Measurements from ENCODE around the gene CHST14.

The CHST14 gene

DNA sequence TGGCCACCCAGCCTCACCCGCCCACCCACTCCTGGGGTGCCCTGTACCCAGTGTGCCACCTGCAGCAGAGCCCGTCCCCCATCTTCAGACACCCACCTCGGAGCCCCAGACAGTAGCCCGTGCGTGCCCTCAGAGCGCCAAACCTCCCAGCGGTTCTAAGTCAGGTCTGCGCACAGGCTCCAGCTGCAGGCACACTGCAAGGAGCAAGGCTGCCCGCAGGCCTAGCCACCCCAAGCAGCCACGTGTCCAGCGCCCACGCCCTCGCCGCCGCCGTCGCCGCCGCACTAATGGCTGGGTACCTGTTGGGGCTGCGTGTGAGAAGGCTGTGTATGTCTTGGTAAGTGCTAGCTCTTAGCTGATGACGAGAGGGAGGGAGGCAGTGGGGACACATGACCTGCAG is 8.8 kb upstream of the CHST14 start:
- no peak for DNase-seq (ENCODE audit: low spot score)

DNA sequence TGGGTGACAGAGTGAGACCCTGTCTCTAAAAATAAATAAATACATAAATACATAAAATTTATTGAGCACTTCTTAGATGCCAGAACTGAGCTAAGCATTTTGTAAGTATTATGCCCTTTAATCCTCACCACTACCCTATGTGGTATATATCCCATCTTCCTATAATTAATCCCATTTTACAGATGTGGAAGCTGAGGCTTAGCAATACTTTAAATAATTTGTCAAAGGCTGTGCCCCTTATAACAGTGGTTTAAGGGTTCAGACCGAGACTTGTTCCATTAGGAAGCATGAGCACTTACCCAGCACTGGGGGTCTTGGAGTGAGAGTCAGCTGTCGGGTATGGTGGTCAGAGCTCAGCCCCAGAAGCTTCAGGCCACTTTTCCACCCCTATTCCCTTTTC is 7.5 kb upstream of the CHST14 start:
- no peak for DNase-seq (ENCODE audit: low spot score)

DNA sequence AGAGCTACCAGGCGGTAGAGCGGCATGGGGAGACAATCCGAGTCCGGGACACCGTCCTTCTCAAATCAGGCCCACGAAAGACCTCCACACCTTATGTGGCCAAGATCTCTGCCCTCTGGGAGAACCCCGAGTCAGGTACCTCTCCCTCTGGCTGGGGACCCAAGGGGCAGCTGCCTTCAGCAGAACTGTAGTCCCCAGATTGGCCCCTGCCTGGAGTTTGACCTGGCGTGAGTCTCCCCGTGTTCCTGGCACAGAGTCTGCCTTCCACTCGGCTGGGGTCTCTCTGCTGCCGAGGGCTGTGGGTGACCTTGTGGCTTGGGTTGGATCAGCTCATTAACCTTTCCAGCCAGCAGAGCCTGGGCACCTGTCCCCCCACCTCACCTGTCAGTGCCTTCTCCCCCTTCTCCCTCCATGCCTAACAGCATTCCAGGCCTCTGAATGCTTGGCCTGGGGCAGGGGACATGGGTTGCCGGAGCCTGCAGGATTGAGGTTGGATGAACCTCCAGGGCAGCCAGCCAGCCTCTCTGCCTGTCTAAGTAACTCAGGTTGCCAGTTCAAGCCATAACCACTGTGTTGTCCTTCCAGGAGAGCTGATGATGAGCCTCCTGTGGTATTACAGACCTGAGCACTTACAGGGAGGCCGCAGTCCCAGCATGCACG is 6.8 kb upstream of the CHST14 start:
- no peak for DNase-seq (ENCODE audit: low spot score)

DNA sequence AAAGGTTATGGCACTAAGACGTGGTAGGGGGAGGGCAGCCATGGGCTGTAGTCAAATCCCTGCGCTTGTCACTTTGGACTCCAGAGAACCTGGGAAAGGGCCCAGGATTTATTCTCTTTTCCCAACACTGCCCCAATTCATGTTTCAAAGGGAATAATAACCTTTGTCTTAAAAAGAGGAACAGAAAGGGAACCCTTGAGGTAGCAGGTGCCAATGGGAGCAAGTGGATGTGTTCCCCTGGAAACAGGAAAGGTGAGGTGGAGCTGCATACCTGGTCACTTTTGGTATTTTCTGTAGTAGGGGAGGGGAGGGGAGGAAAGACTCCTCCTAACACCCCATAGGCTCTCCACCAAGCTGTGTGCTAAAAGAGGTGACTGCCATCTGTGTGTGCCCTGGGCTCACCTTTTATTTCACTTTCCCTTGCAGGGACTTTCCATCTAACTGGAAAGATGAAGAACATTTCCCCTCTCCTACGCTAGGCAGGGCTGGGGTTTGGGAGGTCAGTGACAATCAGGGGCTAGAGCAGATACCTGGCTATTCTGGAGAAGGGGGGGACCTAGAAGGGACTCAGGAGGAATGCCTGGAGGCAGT is 6.1 kb upstream of the CHST14 start:
- DNase-seq (ENCODE audit: low spot score) = no peak

DNA sequence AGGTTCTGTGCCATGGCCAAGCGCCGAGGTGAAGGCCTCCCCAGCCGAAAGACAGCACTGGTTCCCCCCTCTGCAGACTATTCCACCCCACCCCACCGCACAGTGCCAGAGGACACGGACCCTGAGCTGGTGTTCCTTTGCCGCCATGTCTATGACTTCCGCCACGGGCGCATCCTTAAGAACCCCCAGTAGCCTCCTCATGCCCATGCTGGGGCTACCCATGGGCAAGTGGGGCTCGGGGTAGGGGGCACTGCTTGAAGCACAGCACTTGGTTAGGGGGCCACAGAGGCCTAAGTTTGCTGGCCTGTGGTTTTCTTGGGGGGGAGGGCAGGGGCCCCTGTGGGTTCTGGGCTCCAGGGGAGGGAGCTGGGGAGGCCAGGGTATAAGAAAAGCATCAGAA is 4.8 kb upstream of the CHST14 start:
- no peak for DNase-seq (ENCODE audit: low spot score)

DNA sequence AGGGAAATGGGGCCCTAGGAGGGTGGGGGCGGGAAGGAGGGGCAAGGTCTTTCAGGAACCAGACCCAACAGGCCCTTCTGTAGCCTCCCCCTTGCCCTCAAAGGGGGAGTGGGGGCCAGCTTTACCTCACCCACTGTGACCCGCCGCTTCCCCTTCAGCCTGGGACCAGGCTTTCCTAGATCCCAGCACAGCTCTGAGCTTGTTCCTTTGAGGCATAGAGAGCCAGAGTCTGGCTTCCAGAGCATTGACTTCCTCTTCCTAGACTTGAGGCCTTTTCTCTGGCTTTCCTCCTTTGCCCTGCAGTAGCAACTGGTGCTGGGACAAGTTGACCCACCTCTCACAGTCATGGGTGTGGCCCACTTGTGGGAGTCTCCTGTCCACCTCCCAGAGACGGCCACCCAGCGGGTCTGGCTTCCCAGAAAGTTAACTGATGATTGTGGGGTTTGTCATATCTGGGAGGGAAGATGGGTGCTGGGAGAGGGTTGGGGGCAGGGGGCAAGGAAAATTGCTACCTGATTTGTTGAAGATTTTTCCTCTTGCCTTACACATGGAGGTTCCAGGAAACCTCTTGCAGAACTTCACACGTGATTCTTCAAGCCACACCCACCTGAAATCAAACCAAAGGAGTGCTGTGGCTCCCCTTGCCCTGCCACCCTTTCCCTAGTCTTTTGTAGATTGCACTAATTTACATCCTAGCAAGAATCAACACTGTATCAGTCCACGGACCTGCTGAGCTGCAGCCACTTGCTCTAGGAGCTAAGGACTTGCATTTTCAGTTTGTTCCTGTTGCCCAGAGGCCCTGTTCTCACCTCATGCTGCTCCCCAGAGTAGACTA is 4.1 kb upstream of the CHST14 start:
- DNase-seq (ENCODE audit: low spot score) = no peak

DNA sequence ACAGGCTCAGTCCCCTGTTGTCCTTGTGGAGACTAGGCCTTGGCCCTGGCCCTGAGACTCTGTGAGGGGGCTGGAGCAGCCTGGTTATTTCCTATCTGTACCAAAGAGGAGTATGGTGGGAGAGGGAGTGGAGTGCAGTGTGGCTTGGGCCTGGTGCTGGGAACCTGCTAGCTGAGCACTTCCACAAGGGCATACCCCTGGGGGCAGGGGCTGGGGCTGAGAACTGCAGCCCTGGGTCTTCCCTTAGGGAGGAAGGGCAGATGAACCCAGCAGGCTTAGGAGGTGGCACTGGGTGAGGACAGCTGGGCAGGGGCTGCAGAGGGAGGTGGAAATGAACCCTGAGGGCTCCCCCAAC is 3.5 kb upstream of the CHST14 start:
- DNase-seq (ENCODE audit: low spot score) = no peak

DNA sequence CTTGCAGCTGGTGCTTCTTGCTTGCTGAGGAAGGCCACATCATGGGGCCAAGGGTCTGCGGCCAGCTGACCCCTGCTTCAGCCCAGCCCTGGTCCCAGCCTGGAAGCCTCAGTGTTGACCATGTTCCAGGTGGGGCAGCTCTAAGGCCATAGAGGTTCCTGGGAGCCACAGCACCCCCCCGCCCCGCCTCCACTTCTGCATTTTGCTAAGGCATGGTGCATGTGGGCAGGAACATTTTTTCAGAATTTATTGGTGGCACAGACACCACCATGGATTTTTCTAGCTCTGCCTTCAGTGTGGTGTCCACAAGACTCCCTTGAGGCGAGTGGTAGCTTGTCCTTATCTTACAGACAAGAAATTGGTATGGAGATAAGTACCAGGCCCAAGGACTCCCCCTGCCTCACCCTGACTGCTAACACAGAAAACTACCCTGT is 1.9 kb upstream of the CHST14 start:
- no peak for DNase-seq (ENCODE audit: low spot score)

DNA sequence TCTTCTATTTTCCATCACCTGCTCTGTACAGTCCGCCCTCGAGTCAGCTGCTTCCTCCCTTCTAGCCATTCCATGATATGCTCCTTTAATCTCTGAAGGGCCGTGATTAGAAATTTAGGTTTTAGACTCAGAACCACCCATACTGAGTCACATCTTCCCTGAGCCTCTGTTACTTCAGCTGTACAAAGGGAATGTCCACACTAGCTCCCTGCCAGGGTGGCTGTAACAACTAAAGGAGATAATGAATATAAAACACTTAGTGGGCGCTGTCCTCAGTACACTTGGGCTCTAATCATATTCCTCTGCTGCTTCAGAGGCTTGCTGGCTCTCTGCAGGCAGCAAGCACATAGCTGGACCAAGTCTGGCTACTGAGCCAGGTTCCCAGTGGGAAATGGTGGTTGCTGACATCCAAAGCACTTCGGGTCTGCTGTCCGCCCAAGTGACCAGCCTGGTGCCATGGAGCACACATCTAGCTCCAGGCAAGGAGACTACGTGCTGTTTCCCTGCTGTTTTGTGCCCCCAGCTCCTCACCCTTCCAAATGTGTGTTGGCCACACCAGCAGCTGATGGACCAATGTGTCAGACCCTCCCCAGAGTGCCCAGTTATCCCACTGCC is 901 bp upstream of the CHST14 start:
- no peak for DNase-seq (ENCODE audit: low spot score)

DNA sequence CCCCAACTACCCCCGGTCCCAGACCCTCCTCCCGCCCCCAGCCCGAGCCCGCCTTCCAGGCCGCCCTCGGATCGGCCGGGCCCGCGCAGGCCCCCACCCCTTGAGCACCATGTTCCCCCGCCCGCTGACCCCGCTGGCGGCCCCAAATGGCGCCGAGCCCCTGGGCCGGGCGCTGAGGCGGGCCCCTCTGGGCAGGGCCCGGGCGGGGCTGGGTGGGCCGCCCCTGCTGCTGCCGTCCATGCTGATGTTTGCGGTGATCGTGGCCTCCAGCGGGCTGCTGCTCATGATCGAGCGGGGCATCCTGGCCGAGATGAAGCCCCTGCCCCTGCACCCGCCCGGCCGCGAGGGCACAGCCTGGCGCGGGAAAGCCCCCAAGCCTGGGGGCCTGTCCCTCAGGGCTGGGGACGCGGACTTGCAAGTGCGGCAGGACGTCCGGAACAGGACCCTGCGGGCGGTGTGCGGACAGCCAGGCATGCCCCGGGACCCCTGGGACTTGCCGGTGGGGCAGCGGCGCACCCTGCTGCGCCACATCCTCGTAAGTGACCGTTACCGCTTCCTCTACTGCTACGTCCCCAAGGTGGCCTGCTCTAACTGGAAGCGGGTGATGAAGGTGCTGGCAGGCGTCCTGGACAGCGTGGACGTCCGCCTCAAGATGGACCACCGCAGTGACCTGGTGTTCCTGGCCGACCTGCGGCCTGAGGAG is 472 bp downstream of the CHST14 start:
- no peak for DNase-seq (ENCODE audit: low spot score)

DNA sequence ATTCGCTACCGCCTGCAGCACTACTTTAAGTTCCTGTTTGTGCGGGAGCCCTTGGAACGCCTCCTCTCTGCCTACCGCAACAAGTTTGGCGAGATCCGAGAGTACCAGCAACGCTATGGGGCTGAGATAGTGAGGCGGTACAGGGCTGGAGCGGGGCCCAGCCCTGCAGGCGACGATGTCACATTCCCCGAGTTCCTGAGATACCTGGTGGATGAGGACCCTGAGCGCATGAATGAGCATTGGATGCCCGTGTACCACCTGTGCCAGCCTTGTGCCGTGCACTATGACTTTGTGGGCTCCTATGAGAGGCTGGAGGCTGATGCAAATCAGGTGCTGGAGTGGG is 995 bp downstream of the CHST14 start:
- peak; percentile 91 for DNase-seq (ENCODE audit: low spot score)

DNA sequence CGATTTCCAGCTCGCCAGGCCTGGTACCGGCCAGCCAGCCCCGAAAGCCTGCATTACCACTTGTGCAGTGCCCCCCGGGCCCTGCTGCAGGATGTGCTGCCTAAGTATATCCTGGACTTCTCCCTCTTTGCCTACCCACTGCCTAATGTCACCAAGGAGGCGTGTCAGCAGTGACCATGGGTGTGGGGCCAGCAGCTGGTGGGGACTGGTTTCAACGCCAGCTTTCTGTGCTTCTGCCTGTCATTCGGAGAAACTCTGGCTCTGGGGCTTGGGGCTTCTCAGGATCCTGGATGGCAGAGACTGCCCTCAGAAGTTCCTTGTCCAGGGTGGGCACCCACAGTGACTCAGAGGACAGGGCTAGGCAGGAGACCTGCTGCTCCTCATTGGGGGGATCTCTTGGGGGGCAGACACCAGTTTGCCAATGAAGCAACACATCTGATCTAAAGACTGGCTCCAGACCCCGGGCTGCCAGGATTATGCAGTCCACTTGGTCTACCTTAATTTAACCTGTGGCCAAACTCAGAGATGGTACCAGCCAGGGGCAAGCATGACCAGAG is 1.5 kb downstream of the CHST14 start:
- no peak for DNase-seq (ENCODE audit: low spot score)

DNA sequence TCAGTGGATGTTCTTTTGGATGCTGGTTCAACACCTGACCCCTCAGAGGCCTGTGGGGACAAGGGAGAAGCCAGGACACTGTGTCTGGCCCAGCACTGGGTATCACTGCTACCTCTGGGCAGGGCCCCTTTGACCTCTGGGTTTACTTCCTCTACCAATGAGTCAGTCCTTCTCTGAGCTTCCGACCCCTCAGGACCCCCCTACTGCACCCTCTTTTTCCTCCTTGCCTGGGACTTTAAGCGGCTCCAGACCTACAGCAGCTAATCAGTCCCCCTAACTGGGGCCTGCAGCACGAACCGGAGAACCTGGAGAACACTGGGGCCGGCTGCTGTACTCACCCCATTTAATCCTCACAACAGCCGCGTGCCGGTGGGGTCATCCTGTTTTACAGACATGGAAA is 3.8 kb downstream of the CHST14 start:
- DNase-seq (ENCODE audit: low spot score) = no peak

DNA sequence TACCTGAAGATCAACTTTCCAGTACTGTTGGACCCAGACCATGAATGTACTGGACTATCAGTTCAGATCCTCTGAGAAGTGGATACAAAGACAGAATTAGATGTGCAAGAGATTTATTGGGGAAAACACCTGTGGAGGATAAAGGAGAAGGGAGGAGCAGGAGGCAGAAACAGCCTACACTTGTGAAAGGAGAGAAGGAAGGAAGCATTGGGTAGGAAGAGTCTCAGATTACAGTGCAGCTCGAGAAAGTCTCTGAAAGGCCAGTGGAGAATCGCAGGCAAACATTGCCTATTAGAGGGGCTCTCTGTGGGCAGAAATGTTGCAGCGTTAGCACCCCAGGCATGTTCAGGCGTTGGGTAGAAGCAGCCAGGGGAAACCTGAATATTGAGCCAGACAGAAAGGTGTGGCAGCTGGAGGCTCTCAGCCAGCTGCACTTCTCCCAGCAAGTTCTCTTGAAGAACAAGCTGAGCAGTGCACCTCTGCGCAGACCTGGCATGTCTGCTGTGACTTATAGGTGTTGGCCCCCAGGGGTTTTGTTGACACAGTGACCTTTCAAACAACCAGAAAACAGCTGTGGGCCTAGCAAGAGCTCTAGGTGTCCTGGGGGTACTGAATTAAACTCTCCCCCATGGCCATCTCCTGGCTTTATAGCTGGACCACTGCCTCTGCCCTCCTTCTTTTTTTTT is 7.0 kb downstream of the CHST14 start:
- DNase-seq (ENCODE audit: low spot score) = no peak

DNA sequence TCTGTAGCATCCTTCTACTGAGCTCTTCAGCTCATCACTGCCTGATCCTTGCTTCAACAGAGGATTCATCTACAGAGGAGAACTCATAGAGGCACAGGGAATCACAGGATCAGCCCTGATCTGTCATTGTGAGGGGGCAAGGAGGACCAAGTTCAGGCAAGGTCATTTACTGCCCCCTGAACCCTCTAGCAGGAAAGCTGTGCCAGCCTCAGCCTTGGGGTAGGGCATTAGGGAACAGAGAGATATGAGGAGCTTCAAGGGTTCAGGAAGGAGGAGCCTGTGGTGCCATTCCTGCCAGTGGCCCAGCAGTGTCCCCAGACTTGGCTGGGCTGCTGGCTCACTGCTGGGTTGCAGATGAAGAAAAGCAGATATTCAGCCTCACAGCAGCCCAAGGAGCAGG is 8.2 kb downstream of the CHST14 start:
- DNase-seq (ENCODE audit: low spot score) = no peak

DNA sequence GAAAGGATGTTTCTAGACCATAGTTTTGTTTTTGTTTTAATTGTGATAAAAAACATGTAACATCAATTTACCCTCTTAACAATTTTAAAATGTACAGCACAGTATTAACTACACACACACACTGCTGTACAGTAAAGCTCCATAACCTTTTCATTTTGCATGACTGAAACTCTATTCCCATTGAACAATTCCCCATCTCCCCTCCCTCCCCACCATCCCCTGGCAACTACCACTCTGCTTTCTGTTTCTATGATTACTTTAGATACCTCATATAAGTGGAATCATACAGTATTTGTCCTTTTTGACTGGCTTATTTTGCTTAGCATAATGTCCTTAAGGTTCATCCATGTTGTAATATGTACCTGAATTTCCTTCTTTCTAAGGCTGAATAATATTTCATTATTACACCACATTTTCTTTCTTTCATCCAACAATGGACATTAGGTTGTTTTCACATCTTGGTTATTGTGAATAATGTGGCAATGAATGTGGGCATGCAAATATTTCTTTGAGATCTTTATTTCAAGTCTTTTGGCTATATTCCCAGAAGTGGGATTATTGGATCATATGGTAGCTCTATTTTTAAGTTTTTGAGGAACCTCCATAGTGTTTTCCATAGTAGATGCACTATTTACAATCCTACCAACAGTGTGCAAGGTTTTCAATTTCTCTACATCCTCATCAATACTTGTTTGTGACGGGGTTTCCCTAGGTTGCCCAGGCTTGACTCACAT is 10.7 kb downstream of the CHST14 start:
- no peak for DNase-seq (ENCODE audit: low spot score)

DNA sequence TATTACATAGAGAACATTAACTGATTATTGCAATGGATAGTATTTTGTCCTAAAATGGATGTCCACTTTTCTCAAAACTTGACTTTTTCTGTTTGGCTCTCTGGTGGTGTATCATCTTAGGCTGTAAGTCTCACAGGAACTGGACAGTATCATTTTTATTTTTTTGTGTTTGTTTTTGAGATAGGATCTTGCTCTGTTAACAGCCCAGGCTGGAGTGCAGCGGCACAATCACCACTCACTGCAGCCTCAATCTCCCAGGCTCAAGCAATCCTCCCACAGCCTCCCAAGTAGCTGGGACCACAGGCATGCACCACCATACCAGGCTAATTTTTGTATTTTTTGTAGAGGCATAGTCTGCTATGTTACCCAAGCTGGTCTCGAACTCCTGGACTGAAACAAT is 13.1 kb downstream of the CHST14 start:
- no peak for DNase-seq (ENCODE audit: low spot score)

DNA sequence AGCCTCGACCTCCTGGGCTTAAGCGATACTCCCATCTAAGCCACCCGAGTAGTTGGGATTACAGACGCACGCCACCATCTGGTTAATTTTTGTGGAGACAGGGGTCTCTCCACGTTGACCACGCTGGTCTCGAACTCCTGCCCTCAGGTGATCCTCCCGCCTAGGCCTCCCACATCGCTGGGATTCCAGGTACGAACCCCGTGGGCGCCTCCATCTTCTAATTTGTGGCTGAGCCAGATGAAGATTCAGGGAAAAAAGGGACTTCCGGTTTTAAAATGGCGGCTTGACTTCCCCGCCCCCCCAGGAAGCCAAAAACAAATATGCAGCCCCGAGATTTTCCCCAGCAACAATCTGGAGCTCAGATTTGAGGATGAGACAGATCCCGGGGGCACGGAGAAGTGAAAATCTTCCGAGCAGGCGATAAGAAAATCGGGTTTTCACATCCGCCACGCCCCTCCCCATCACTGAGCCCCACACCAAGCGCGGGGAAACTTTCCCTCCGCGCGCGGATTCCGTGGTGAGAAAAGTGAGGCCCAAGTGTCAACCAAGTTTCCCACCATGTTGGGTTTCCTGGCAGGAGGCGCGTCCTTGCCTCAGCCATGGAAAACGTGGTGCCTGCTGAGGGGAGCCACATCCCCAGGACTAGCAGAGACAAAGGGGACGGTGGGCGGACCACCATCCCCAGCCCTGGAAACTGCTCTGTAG is 15.4 kb downstream of the CHST14 start:
- DNase-seq (ENCODE audit: low spot score) = no peak

DNA sequence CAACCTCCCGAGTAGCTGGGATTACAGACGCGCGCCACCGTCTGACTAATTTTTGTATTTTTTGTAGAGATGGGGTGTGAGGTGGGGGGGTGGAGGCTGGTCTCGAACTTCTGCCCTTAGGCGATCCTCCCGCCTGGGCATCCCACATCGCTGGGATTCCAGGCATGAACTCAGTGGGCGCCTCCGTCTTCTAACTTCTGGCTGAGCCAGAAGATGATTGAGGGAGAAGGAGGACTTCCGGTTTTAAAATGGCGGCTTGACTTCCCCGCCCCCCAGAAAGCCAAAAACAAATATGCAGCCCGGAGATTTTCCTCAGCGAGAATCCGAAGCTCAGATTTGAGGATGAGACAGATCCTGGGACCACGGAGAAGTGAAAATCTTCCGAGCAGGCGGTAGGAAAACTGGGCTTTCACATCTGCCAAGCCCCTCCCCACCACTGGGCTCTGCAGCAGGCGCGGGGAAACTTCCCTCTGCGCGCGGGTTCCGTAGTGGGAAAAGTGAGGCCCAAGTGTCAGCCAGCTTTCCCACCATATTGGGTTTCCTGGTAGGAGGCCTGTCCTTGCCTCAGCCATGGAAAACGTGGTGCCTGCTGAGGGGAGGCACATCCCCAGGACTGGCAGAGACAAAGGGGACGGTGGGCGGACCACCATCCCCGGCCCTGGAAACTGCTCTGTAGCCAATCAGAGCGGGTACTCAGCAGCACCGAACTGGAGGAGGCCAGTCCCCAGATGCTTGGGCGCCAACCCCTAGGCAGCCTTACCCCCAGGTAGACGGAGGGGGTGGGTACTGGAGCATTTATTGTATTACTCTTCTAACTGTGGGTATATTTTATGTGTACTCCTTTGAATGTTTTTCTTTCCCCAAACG is 17.3 kb downstream of the CHST14 start:
- no peak for DNase-seq (ENCODE audit: low spot score)

Data from kidney tubule cell (primary cell).